ENCODE data around the gene NANOS2. TPM values are rescaled to one million over a fixed set of nuclear protein-coding genes. Genes with fewer than 3 reads are reported as not detected.
"Not testable (repeated sequence)": the region's sequence is repeated elsewhere in the genome, so short reads cannot be mapped to it uniquely, and the experiment has no call there.

The NANOS2 gene
- total and polyA plus RNA-seq, 12 donors, result not detected

- intact Hi-C loops (cut with DNase I), result no loop called here
- DNase-seq, result no peak
- Histone ChIP-seq H3K4me1 (peaks cover 5 to 12% (median 10%) of the 10 kb centered on the region in 9 donors), H3K36me3 (no peaks in the 10 kb centered on the region), H3K27ac (no peak overlapping the region), H3K27me3 (peaks cover 0 to 16% (median 0%) of the 10 kb centered on the region in 7 donors), H3K4me3 (no peak overlapping the region), H3K9me3 (no peaks in the 10 kb centered on the region)
- ATAC-seq, result no peak
- 92 to 94% methylated on average over 32 to 34 of the region's 34 CpGs for WGBS, 2 donors
- no peak for TF ChIP-seq CTCF (IDR thresholded peaks at IDR 0.05)
Observed at GRCh38 chr19:45872095-45872919, 42.3 kb downstream of the NANOS2 start.

DNA sequence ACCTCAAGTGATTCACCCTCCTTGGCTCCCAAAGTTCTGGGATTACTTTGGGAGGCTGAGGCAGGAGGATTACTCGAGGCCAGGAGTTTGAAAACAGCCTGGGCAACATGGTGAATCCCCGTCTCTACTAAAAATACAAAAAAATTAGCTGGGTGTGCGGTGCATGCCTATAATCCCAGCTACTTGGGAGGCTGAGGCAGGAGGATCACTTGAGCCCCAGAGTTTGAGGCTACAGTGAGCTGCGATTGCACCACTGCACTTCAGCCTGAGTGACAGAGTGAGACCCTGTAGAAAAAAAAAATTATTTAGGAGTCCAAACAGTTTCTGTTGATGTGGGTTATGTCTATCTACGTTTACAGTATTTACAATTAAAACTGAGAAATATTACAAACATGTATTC lies 43.8 kb downstream of the NANOS2 start:
- no peaks in the 10 kb centered on the region for H3K9me3 ChIP-seq
- H3K27me3 ChIP-seq, result peaks cover 0 to 9% (median 3%) of the 10 kb centered on the region in 7 donors
- 80 to 83% methylated on average over 5 of the region's 5 CpGs for WGBS, 2 donors
- intact Hi-C loops (cut with DNase I), result no loop called here
- no peak overlapping the region for H3K4me3 ChIP-seq
- ATAC-seq, result no peak
- DNase-seq, result no peak
- TF ChIP-seq CTCF (IDR thresholded peaks at IDR 0.05), result no peak
- no peaks in the 10 kb centered on the region for H3K36me3 ChIP-seq
- H3K27ac ChIP-seq, result no peak overlapping the region
- no peaks in the 10 kb centered on the region for H3K4me1 ChIP-seq

GRCh38 chr19:45867241-45867640 lies 47.3 kb downstream of the NANOS2 start:
- intact Hi-C loops (cut with DNase I); H3K4me3 ChIP-seq; ATAC-seq; H3K27ac ChIP-seq; H3K36me3 ChIP-seq; H3K9me3 ChIP-seq; DNase-seq: not testable (repeated sequence)
- Histone ChIP-seq H3K4me1 (peaks cover 0 to 16% (median 14%) of the 10 kb centered on the region in 9 donors), H3K27me3 (peaks cover 0 to 31% (median 23%) of the 10 kb centered on the region in 7 donors)
- 56 to 78% methylated on average over 4 of the region's 4 CpGs for WGBS, 2 donors

- no peak for ATAC-seq
- no peak for TF ChIP-seq CTCF (IDR thresholded peaks at IDR 0.05)
- H3K27ac ChIP-seq, result no peak overlapping the region
- peaks cover 0 to 23% (median 20%) of the 10 kb centered on the region in 9 donors for H3K4me1 ChIP-seq
- WGBS, 2 donors, result 52 to 55% methylated on average over 11 of the region's 11 CpGs
- intact Hi-C loops (cut with DNase I), result no loop called here
- H3K4me3 ChIP-seq, result no peak overlapping the region
- H3K36me3 ChIP-seq, result peaks cover 0 to 3% (median 0%) of the 10 kb centered on the region in 9 donors
- no peak for DNase-seq
- H3K27me3 ChIP-seq, result peaks cover 0 to 31% (median 23%) of the 10 kb centered on the region in 7 donors
- H3K9me3 ChIP-seq, result no peaks in the 10 kb centered on the region
Observed at GRCh38 chr19:45866400-45867176, 48.0 kb downstream of the NANOS2 start.

Measured in heart right ventricle (tissue), 16 donors.